ENCODE results near the gene ARL5C.

ARL5C gene

GRCh38 chr17:39208893-39209292, 42.9 kb upstream of the ARL5C start:
- in situ Hi-C loops (cut with MboI; ENCODE audit: low sequenced_read_pairs, unreplicated experiment): no loop called here
- DNase-seq (ENCODE audit: low spot score): no peak

GRCh38 chr17:39208136-39208535, 42.2 kb upstream of the ARL5C start:
- TF ChIP-seq CTCF (IDR thresholded peaks at IDR 0.05; ENCODE audit: borderline replicate concordance, control extremely low read depth, extremely low read depth, insufficient read depth, missing control alignments): no peak
- DNase-seq (ENCODE audit: low spot score): no peak
- in situ Hi-C loops (cut with MboI; ENCODE audit: low sequenced_read_pairs, unreplicated experiment): no loop called here

More at GRCh38 chr17:39208893-39209292, 42.9 kb upstream of the ARL5C start:
- TF ChIP-seq CTCF (IDR thresholded peaks at IDR 0.05; ENCODE audit: borderline replicate concordance, control extremely low read depth, extremely low read depth, insufficient read depth, missing control alignments): no peak

- in situ Hi-C loops (cut with MboI; ENCODE audit: low sequenced_read_pairs, unreplicated experiment): no loop called here
- no peak for TF ChIP-seq CTCF (IDR thresholded peaks at IDR 0.05; ENCODE audit: borderline replicate concordance, control extremely low read depth, extremely low read depth, insufficient read depth, missing control alignments)
- no peak for DNase-seq (ENCODE audit: low spot score)
These were observed 39.2 kb upstream of the ARL5C start for GRCh38 chr17:39205112-39205526.

- TF ChIP-seq CTCF (IDR thresholded peaks at IDR 0.05; ENCODE audit: borderline replicate concordance, control extremely low read depth, extremely low read depth, insufficient read depth, missing control alignments): no peak
- in situ Hi-C loops (cut with MboI; ENCODE audit: low sequenced_read_pairs, unreplicated experiment): no loop called here
These were observed 38.3 kb upstream of the ARL5C start for GRCh38 chr17:39204245-39204644.

GRCh38 chr17:39200957-39201510, 35.1 kb upstream of the ARL5C start:
- TF ChIP-seq CTCF (IDR thresholded peaks at IDR 0.05; ENCODE audit: borderline replicate concordance, control extremely low read depth, extremely low read depth, insufficient read depth, missing control alignments): no peak
- in situ Hi-C loops (cut with MboI; ENCODE audit: low sequenced_read_pairs, unreplicated experiment): no loop called here
- no peak for DNase-seq (ENCODE audit: low spot score)

More at GRCh38 chr17:39204245-39204644, 38.3 kb upstream of the ARL5C start:
- no peak for DNase-seq (ENCODE audit: low spot score)

- no peak for TF ChIP-seq CTCF (IDR thresholded peaks at IDR 0.05; ENCODE audit: borderline replicate concordance, control extremely low read depth, extremely low read depth, insufficient read depth, missing control alignments)
- peak; percentile 93 for DNase-seq (ENCODE audit: low spot score)
- in situ Hi-C loops (cut with MboI; ENCODE audit: low sequenced_read_pairs, unreplicated experiment): no loop called here
These were observed 34.3 kb upstream of the ARL5C start, which contains the start of gene RPL19 for GRCh38 chr17:39200070-39200879. Gene RPL19, plus strand, starts transcription at chr17:39200283. Its CDS starts 62 bp downstream, at chr17:39200345.
